K562 (cell line): ENCODE results near the gene OVOL3. TPM values are rescaled to one million over a fixed set of nuclear protein-coding genes. Genes with fewer than 3 reads are reported as not detected.
A peak's percentile ranks its signal among the peaks of the same experiment; 100 is the strongest.

Experiments
- ADNP ChIP-seq: fragments of 200-800 bp; sonication (Bioruptor generic); IDR thresholded peaks from 2 replicates; pipeline ENCODE4 v1.6.1; 2016; ENCODE audit warnings: missing genetic modification characterization, missing compliant biosample characterization
- ARHGAP35 ChIP-seq: fragments of 450-650 bp; IDR thresholded peaks from 2 replicates; pipeline ENCODE4 v1.6.1; 2018; ENCODE audit not compliant: partially characterized antibody
- BDP1 ChIP-seq: IDR thresholded peaks from 3 replicates; pipeline ENCODE4 v1.6.1; 2011; ENCODE audit not compliant: insufficient read length, insufficient read depth
- BRF1 ChIP-seq: IDR thresholded peaks from 3 replicates; pipeline ENCODE4 v1.6.1; 2011; ENCODE audit warnings: borderline replicate concordance, mild to moderate bottlenecking; ENCODE audit not compliant: insufficient read length; ENCODE audit errors: extremely low read depth
- CBX8 ChIP-seq: fragments of 200-600 bp; sonication (generic); IDR thresholded peaks from 2 replicates; pipeline ENCODE4 v1.6.1; 2012; ENCODE audit warnings: borderline replicate concordance, mixed run types, low read depth, mild to moderate bottlenecking, moderate library complexity, mixed read lengths, low read length, control low read depth, inconsistent platforms; ENCODE audit not compliant: poor library complexity, severe bottlenecking; ENCODE audit errors: extremely low read depth
- DPF2 ChIP-seq: fragments of 450-650 bp; IDR thresholded peaks from 2 replicates; pipeline ENCODE4 v1.6.1; 2016
- E2F1 ChIP-seq: sonication (generic); formaldehyde crosslinking; IDR thresholded peaks from 2 replicates; pipeline ENCODE4 v1.8.1; 2023; ENCODE audit warnings: mild to moderate bottlenecking, missing genetic modification reagents, moderate library complexity
- ELF2 ChIP-seq: fragments of 250-450 bp; sonication (Bioruptor Pico); IDR thresholded peaks from 2 replicates; pipeline ENCODE4 v1.5.0; 2021; ENCODE audit warnings: mild to moderate bottlenecking
- EWSR1 ChIP-seq: fragments of 450-650 bp; IDR thresholded peaks from 2 replicates; pipeline ENCODE4 v1.6.1; 2018; ENCODE audit warnings: borderline replicate concordance, mild to moderate bottlenecking, low read depth, moderate library complexity; ENCODE audit not compliant: partially characterized antibody
- FOSL1 ChIP-seq: fragments of 200-800 bp; sonication (Bioruptor generic); conservative IDR thresholded peaks from 2 replicates; pipeline ENCODE4 v1.6.1; 2016; ENCODE audit warnings: missing genetic modification characterization, missing compliant biosample characterization
- FUS ChIP-seq: fragments of 200-400 bp; formaldehyde crosslinking; optimal IDR thresholded peaks from 2 replicates; pipeline ENCODE3; 2017; ENCODE audit warnings: low read depth, low read length
- HNRNPLL ChIP-seq: fragments of 200-400 bp; formaldehyde crosslinking; IDR thresholded peaks from 2 replicates; pipeline ENCODE4 v1.6.1; 2017; ENCODE audit warnings: low read length, low read depth, mild to moderate bottlenecking; ENCODE audit not compliant: poor library complexity, severe bottlenecking
- JUNB ChIP-seq: fragments of 450-650 bp; formaldehyde crosslinking; conservative IDR thresholded peaks from 2 replicates; pipeline ENCODE4 v1.4.0; 2020; ENCODE audit warnings: mild to moderate bottlenecking
- JUND ChIP-seq, 2 experiments: IDR thresholded peaks; 2 replicates in 1 of 2; 3 replicates in 1 of 2; pipeline ENCODE4 v1.6.1; 2011; ENCODE audit warnings: borderline replicate concordance in 2 of 2, low read depth in 2 of 2, low read length in 2 of 2, improper control_type of control experiment in 1 of 2, missing biosample characterization in 1 of 2, missing genetic modification characterization in 1 of 2, missing genetic modification reagents in 1 of 2
- KLF6 ChIP-seq: fragments of 250-450 bp; sonication (Bioruptor Pico); IDR thresholded peaks from 2 replicates; pipeline ENCODE4 v1.4.0; 2020; ENCODE audit warnings: mild to moderate bottlenecking, moderate library complexity, borderline replicate concordance
- MXI1 ChIP-seq: IDR thresholded peaks from 2 replicates; pipeline ENCODE4 v1.6.1; 2011; ENCODE audit warnings: low read depth, mild to moderate bottlenecking, improper control_type of control experiment, low read length
- MYNN ChIP-seq, 2 experiments: sonication (generic); formaldehyde crosslinking in 1 of 2; IDR thresholded peaks; 2 replicates each; pipeline versions ENCODE4 v1.5.0 to v1.6.1; 2016 to 2020; ENCODE audit warnings: antibody characterized with exemption in 1 of 2, missing genetic modification reagents in 1 of 2
- SIRT6 ChIP-seq: IDR thresholded peaks from one replicate; pipeline ENCODE4 v1.6.1; 2012; ENCODE audit warnings: low read depth, mild to moderate bottlenecking, control low read depth, inconsistent platforms, low read length, moderate library complexity
- SRSF9 ChIP-seq: fragments of 200-400 bp; formaldehyde crosslinking; IDR thresholded peaks from 2 replicates; pipeline ENCODE4 v1.6.1; 2017; ENCODE audit warnings: low read depth, low read length, borderline replicate concordance
- TFAP4 ChIP-seq: sonication (generic); formaldehyde crosslinking; IDR thresholded peaks from 2 replicates; pipeline ENCODE4 v1.8.0; 2022; ENCODE audit warnings: missing genetic modification reagents, mild to moderate bottlenecking, moderate library complexity, borderline replicate concordance
- XRCC4 ChIP-seq: IDR thresholded peaks from one replicate; pipeline ENCODE4 v1.6.1; 2011; ENCODE audit not compliant: insufficient read depth, insufficient read length; ENCODE audit errors: extremely low read depth
- ZBTB8A ChIP-seq: fragments of 450-650 bp; IDR thresholded peaks from 2 replicates; pipeline ENCODE4 v1.6.1; 2018; ENCODE audit warnings: mild to moderate bottlenecking, moderate library complexity; ENCODE audit not compliant: partially characterized antibody
- ZNF212 ChIP-seq: fragments of 450-650 bp; formaldehyde crosslinking; IDR thresholded peaks from 2 replicates; pipeline ENCODE4 v1.4.0; 2020; ENCODE audit warnings: mild to moderate bottlenecking
- ZNF551 ChIP-seq: fragments of 250-450 bp; sonication (Bioruptor Pico); IDR thresholded peaks from 2 replicates; pipeline ENCODE4 v1.5.0; 2021; ENCODE audit warnings: mild to moderate bottlenecking, moderate library complexity
- ZNF830 ChIP-seq: fragments of 250-450 bp; sonication (Bioruptor Pico); IDR thresholded peaks from 2 replicates; pipeline ENCODE4 v1.5.0; 2021; ENCODE audit warnings: mild to moderate bottlenecking
- polyA plus RNA-seq, 8 experiments: library from polyadenylated mRNA; depleted of rRNA in 4 of 8; stranded (reverse) in 5 of 8; unstranded in 3 of 8; fragments of >200 nt; fragmentation: Nextera tagmentation in 2 of 8; fragmentation: Illumina TruSeq in 1 of 8; extraction: Ambion mirVana in 2 of 8; extraction: Trizol in 1 of 8; gene quantifications; 2 replicates each; pipeline versions ENCODE4 v1.2.1 to v1.2.3, GENCODE V29; 2011 to 2014; ENCODE audit warnings: inconsistent platforms in 1 of 8, missing spikeins in 1 of 8
- total RNA-seq, 7 experiments: library from RNA; depleted of rRNA in 6 of 7; stranded (reverse); fragments of >200 nt in 6 of 7; fragmentation: Illumina TruSeq in 2 of 7; extraction: Trizol in 2 of 7; gene quantifications; 2 replicates each; pipeline versions ENCODE4 v1.2.1 to v1.2.3, GENCODE V29; 2011 to 2021; ENCODE audit warnings: low replicate concordance in 1 of 7

Gene OVOL3
- total and polyA plus RNA-seq, 9 of the 15 experiments (the other 6 are each of a cell fraction or from before 2014, with no cell fraction given) = not detected

GRCh38 chr19:36139473-36140303 is 28.7 kb downstream of the OVOL3 start, which contains the start of gene CAPNS1 (continued):
- TF ChIP-seq ZNF830 (CRISPR knock-in tag) (no peak; the same call in 1 of the 2 replicates), XRCC4 (no peak), ZNF551 (CRISPR knock-in tag) (no peak), SIRT6 (no peak), JUNB (CRISPR knock-in tag) (0 out of 2 replicates have a peak, but pooled peaks have one; percentile 10), TFAP4 (CRISPR knock-in tag) (peak; percentile 80), DPF2 (peak; percentile 29; the same call in 1 of the 2 replicates), ADNP (tag) (no peak), HNRNPLL (peak; percentile 52), MYNN (IDR thresholded peaks at IDR 0.05) (no peak), MYNN (CRISPR knock-in tag; IDR thresholded peaks at IDR 0.05) (no peak), FUS (peak; percentile 32), ZNF212 (CRISPR knock-in tag) (no peak), BDP1 (no peak), KLF6 (CRISPR knock-in tag) (peak; percentile 60; the same call in 1 of the 2 replicates), FOSL1 (peak; percentile 95), ELF2 (CRISPR knock-in tag) (peak; percentile 59; the same call in 1 of the 2 replicates), ARHGAP35 (no peak), BRF1 (no peak), JUND (IDR thresholded peaks at IDR 0.05; ENCODE audit: borderline replicate concordance, low read depth, low read length) (peak; percentile 92), JUND (tag; IDR thresholded peaks at IDR 0.05; ENCODE audit: borderline replicate concordance, low read depth, low read length) (peak; percentile 84; the same call in 1 of the 3 replicates), SRSF9 (no peak), ZBTB8A (no peak), EWSR1 (no peak), E2F1 (no peak), MXI1 (no peak), CBX8 (no peak)
